ENCODE measurements around the gene UMAD1. TPM values are rescaled to one million over a fixed set of nuclear protein-coding genes. Genes with fewer than 3 reads are reported as not detected.

Gene UMAD1
- total RNA-seq, 2 experiments from 2014 or later, result 14.4 to 18.4 TPM

DNA sequence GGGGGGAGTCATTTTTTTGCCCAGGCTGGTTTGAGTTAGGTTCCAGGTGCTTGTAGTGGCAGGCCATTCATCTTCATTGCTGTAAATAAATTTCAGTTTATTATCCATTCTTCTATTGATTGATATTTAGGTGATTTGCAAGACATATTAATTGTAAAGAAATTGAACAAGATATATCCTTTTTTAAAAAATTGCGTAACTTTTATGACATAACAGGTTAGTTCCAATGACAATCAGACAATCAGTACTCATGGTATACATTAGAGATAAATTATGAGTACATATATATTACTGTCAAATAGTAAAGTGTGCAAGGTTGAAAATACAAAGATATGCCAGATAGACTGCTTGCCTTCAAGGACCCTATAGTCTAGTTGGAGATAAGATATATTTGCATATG is 235.9 kb downstream of the UMAD1 start:
- DNase-seq (no peak), ATAC-seq (ENCODE audit: low read depth) (no peak)
- Mint-ChIP-seq H3K36me3 (peaks cover 14% of the 10 kb centered on the region), H3K9me3 (peaks cover 9% of the 10 kb centered on the region), H3K27me3 (no peaks in the 10 kb centered on the region), H3K27ac (no peak overlapping the region), H3K4me3 (no peak overlapping the region), H3K4me1 (no peaks in the 10 kb centered on the region)
- POLR2A ChIA-PET, result no interaction called here

DNA sequence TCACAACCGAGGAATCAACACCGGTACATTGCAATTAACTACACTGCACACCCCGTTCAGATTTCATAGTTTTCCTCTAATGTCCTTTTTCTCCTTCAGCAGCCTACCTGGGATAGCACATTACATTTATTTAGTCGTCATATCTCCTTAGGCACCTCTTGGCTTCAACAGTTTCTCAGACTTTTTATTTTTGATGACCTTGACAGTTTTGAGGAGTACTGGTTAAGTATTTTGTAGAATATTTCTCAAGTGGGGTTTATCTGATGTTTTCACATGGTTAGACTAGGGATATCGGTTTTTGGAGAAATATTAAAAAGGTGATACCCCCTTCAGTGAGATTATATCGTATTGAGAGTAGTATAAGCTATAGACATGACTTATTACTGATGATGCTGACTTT is 241.0 kb downstream of the UMAD1 start:
- ATAC-seq (ENCODE audit: low read depth), result no peak
- H3K4me3 Mint-ChIP-seq, result no peak overlapping the region
- no peaks in the 10 kb centered on the region for H3K9me3 Mint-ChIP-seq
- no peaks in the 10 kb centered on the region for H3K36me3 Mint-ChIP-seq
- no peak for DNase-seq
- H3K27ac Mint-ChIP-seq, result no peak overlapping the region
- H3K27me3 Mint-ChIP-seq, result peaks cover 2% of the 10 kb centered on the region
- POLR2A ChIA-PET, result no interaction called here
- no peaks in the 10 kb centered on the region for H3K4me1 Mint-ChIP-seq

DNA sequence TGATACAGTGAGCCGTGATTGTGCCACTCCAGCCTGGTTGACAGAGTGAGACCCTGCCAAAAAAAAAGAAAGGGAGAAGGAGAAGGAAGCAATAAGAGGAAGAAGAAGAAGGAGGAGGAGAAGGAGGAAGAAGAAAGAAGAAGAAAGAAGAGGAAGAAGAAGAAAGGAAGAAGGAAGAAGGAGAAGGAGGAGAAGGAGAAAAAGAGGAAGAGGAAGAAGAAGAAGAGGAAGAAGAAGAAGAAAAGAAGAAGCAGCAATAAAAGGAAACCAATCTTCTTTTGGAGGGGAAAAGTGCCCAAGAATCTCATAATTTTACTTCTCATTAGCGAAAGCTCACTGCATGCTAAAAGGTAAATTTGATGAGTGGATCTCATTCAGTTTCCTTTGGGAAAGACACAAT is 242.3 kb downstream of the UMAD1 start:
- Mint-ChIP-seq H3K9me3 (no peaks in the 10 kb centered on the region), H3K27me3 (peaks cover 2% of the 10 kb centered on the region), H3K4me1 (no peaks in the 10 kb centered on the region), H3K36me3 (no peaks in the 10 kb centered on the region), H3K4me3 (no peak overlapping the region), H3K27ac (no peak overlapping the region)
- DNase-seq (no peak), ATAC-seq (ENCODE audit: low read depth) (no peak)
- POLR2A ChIA-PET, result no interaction called here

DNA sequence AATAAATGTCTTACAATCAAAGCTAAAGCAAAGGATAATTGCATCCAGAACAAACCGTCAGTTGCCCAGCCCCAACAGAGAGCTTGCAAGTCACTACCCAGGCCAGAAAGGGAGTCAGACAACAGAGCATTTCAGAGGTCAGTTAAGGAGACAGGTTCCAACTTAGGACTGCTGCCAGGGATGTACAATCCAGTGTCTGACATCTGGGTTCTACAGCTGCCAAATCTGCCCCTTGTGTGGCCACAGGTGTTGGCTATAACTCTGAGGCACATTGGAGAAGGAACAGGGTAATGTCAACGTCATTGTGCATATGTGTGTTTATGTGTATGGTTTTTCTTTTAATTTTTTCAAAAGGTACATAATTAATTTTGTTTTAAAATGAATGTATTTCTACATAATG is 242.8 kb downstream of the UMAD1 start:
- no peak overlapping the region for H3K27ac Mint-ChIP-seq
- no peaks in the 10 kb centered on the region for H3K4me1 Mint-ChIP-seq

DNA sequence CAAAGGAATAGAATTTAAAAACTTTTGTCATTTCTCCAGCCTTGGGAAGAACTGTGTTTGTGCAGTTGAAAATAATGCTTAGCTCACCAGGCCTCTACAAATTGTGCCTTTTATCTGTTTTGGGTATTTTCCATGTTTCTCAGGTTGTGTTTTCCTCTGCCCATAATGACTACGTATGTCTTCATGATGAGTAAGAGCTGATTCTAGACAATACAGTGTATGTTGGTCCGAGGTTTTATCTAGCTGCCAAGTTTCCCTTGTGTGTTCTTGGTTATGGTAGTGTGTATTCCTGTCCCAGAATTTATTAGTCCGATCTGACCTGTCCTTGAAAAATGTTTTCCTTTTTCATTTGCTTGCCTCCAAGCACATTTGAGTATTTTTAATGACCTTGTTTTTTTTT is 244.3 kb downstream of the UMAD1 start:
- peaks cover 2% of the 10 kb centered on the region for H3K27me3 Mint-ChIP-seq
- H3K9me3 Mint-ChIP-seq, result no peaks in the 10 kb centered on the region
- no peak for DNase-seq

More for the DNA sequence above, 242.8 kb downstream of the UMAD1 start:
- H3K4me3 Mint-ChIP-seq, result no peak overlapping the region
- H3K27me3 Mint-ChIP-seq, result peaks cover 2% of the 10 kb centered on the region
- POLR2A ChIA-PET, result no interaction called here
- DNase-seq, result no peak
- no peaks in the 10 kb centered on the region for H3K9me3 Mint-ChIP-seq
- no peak for ATAC-seq (ENCODE audit: low read depth)
- no peaks in the 10 kb centered on the region for H3K36me3 Mint-ChIP-seq

DNA sequence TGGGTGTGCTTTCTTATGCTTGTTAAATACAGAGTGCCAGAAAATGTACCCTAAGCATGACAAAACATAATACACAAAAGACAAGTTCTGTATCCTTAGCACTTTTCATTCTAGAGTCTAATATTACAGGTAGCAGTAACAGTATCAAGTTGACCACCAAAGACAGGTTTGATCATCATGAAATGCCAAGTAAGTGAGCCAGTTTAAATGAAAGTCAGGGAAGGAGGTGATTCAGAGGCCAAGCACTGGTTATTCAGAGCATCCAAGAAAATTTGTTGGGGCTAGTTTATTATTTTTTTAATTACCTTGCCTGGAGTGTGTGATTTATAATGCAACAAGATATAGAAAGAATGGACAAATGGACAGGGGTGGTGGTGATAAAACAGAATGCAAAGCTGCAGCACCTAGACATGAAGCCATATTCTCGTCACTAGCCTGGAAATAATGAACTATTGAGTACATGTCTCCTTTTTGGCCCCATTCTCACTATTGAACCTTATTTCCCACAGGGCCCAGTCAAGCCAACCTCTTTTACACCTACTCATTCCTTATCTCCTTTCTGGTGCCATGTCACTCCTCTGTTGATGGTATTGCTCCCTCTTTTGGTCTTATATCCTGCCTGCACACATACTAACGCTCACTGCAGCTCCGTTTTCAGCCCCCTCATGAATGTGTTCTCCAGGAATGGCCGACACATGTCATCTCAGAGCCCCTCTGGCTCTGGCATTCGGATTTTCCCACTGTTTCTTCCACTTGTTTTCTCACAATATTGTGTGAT is 249.4 kb downstream of the UMAD1 start:
- Mint-ChIP-seq H3K27ac (no peak overlapping the region), H3K4me1 (no peaks in the 10 kb centered on the region)

More for the DNA sequence above, 244.3 kb downstream of the UMAD1 start:
- no peak for ATAC-seq (ENCODE audit: low read depth)
- H3K27ac Mint-ChIP-seq, result no peak overlapping the region
- H3K36me3 Mint-ChIP-seq, result peaks cover 2% of the 10 kb centered on the region
- no peaks in the 10 kb centered on the region for H3K4me1 Mint-ChIP-seq
- POLR2A ChIA-PET, result interaction anchor here (0.7 kb wide), 1 partner anchor 9 kb away, joined by 5 read pairs; no protein-coding TSS in a partner anchor
- no peak overlapping the region for H3K4me3 Mint-ChIP-seq

DNA sequence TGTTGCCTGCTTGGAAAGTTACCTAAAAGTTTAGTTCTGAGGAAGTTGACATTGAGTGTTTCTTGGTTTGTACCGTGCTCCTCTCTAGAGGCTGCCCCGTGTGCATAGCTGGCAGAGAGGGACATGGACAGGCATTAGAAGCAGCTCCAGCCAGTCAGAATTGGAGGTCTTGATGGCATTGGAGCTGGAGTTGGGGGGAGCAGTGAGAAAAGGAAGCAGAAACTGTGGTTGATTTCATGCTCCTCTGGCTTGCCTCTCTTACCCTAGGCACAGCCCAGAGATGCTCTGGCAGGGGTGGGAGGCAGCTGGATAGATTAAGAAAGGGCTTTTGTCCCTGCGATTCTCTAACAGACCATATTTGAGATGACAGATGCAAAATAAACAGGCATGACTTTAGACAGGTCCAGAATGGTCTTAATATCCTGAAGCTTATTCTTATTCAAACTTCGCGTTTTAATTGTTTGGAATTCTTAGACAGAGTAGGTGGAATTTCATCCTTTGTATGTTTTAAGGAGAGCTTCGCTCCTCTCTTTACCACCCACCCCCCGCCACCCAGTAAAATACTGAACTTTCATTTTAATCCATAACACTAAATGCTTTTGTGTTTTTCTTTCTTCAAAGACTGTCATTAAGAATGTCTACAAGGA is 254.6 kb downstream of the UMAD1 start:
- Mint-ChIP-seq H3K27me3 (no peaks in the 10 kb centered on the region), H3K4me1 (no peaks in the 10 kb centered on the region), H3K9me3 (no peaks in the 10 kb centered on the region), H3K27ac (no peak overlapping the region), H3K4me3 (no peak overlapping the region), H3K36me3 (peaks cover 3% of the 10 kb centered on the region)
- DNase-seq (no peak), ATAC-seq (ENCODE audit: low read depth) (no peak)
- POLR2A ChIA-PET, result no interaction called here

More for the DNA sequence above, 249.4 kb downstream of the UMAD1 start:
- Mint-ChIP-seq H3K9me3 (no peaks in the 10 kb centered on the region), H3K27me3 (no peaks in the 10 kb centered on the region), H3K4me3 (no peak overlapping the region), H3K36me3 (peaks cover 8% of the 10 kb centered on the region)
- POLR2A ChIA-PET, result no interaction called here
- ATAC-seq (ENCODE audit: low read depth) (no peak), DNase-seq (no peak)

DNA sequence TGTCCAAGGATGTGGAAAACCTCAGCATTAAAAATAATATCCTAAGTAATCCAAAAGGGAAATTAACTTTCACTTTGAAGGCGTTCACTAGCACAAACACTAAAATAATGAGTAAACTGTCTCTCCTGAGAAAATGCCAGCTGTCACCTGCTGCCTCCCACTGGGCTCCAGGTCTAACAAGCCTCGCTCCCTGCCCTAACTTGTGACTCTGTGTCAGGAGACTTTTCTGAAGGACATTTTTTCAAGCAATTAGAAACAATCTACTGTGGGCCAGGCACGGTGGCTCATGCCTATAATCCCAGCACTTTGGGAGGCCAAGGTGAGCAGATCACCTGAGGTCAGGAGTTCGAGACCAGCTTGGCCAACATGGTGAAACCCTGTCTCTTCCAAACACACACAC is 255.2 kb downstream of the UMAD1 start:
- Mint-ChIP-seq H3K9me3 (no peaks in the 10 kb centered on the region), H3K27me3 (no peaks in the 10 kb centered on the region), H3K4me3 (no peak overlapping the region), H3K27ac (no peak overlapping the region), H3K4me1 (no peaks in the 10 kb centered on the region), H3K36me3 (no peaks in the 10 kb centered on the region)
- no peak for DNase-seq
- ATAC-seq (ENCODE audit: low read depth), result no peak
- POLR2A ChIA-PET, result no interaction called here

DNA sequence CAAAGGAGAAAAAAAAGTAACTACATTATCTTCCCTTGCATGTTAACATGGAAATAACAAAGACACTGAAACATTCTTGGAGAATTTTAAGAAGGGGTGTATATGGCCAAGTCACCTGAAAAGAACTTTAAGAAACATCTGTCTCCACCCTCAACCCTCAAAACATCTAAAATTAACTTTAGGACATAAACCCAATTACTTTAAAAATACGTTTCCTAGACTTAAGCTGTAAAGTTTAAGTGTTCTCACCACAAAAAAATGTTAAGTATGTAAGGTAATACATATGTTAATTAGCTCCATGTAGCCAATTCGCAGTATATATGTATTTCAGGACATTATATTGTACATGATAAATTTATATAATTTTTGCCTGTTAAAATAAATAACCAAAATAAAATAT is 257.0 kb downstream of the UMAD1 start:
- no peak for DNase-seq
- H3K27ac Mint-ChIP-seq, result no peak overlapping the region
- POLR2A ChIA-PET, result no interaction called here

DNA sequence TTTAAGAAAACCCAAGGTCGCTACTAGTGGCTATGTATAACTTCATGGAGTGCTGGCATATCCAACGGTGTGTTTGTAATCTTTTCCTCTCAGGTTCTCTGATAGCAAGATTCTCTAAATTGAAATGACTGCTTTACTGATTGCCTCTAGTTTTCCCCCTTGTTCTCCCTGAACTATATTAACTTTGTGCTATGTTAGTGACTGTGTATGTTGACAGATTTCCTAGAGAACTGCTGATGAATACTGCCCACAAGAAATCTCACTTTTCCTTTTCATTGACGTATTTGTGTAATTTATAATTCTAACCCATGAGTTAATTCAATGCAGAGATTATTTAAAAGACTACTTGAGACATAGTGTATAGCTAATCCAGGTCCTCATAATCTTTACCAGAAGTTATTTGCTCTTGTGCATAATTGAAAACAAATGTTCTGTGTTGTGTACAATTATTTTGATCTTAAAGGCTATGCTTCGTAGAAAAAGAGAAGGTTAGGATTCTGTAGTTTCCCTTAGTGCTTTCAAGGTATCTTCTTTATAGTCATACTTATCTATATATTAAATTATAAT is 257.5 kb downstream of the UMAD1 start:
- H3K9me3 Mint-ChIP-seq, result no peaks in the 10 kb centered on the region
- no peaks in the 10 kb centered on the region for H3K27me3 Mint-ChIP-seq

More for the DNA sequence above, 257.0 kb downstream of the UMAD1 start:
- H3K9me3 Mint-ChIP-seq, result no peaks in the 10 kb centered on the region
- H3K4me1 Mint-ChIP-seq, result no peaks in the 10 kb centered on the region
- H3K27me3 Mint-ChIP-seq, result no peaks in the 10 kb centered on the region
- H3K4me3 Mint-ChIP-seq, result no peak overlapping the region
- no peaks in the 10 kb centered on the region for H3K36me3 Mint-ChIP-seq
- ATAC-seq (ENCODE audit: low read depth), result no peak

DNA sequence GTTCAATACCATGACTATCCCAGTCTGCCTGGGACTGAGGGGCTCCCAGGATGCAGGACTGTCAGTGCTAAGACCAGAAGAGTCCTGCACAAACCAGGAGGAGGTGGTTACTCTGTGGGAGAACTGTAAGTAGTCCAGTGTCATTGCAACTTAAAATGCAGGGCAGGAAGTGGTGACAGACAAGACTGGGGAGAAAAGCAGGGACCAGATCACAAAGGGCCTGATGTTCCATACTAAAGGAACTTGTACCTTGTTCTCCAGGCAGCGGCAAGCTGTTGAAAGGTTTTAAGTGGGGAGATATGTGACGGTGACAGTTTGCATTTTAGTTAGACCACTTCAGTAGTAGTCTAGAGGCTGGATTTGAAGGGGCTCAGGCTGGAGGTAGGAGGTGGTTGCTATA is 262.3 kb downstream of the UMAD1 start:
- DNase-seq (no peak), ATAC-seq (ENCODE audit: low read depth) (peak; percentile 47)
- POLR2A ChIA-PET, result no interaction called here
- H3K4me1 Mint-ChIP-seq, result peaks cover 9% of the 10 kb centered on the region
- H3K4me3 Mint-ChIP-seq, result no peak overlapping the region
- peaks cover 5% of the 10 kb centered on the region for H3K9me3 Mint-ChIP-seq
- peaks cover 2% of the 10 kb centered on the region for H3K36me3 Mint-ChIP-seq
- H3K27me3 Mint-ChIP-seq, result no peaks in the 10 kb centered on the region
- peak overlapping the region; percentile 26 for H3K27ac Mint-ChIP-seq

More for the DNA sequence above, 257.5 kb downstream of the UMAD1 start:
- no peak overlapping the region for H3K27ac Mint-ChIP-seq
- ATAC-seq (ENCODE audit: low read depth), result no peak
- peaks cover 4% of the 10 kb centered on the region for H3K4me1 Mint-ChIP-seq
- POLR2A ChIA-PET, result no interaction called here
- H3K4me3 Mint-ChIP-seq, result no peak overlapping the region
- no peaks in the 10 kb centered on the region for H3K36me3 Mint-ChIP-seq
- no peak for DNase-seq

DNA sequence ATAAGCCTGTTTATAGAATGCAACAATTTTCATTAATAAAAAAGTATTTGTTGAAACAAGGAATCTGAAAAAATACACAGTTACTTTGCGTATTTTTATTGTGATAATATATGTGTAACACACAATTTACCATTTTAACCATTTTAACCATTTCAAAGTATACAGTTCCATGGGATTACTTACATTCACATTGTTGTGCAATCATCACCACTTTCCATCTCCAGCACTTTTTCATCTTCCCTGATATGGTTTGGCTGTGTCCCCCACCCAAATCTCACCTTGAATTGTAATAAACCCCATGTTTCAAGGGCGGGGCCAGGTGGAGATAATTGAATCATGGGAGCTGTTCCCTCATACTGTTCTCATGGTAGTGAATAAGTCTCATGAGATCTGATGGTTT is 266.8 kb downstream of the UMAD1 start:
- POLR2A ChIA-PET, result interaction anchor here (0.6 kb wide), 1 partner anchor 1416 kb away, joined by 3 read pairs; no protein-coding TSS in a partner anchor
- DNase-seq (no peak), ATAC-seq (ENCODE audit: low read depth) (no peak)
- Mint-ChIP-seq H3K27ac (no peak overlapping the region), H3K27me3 (no peaks in the 10 kb centered on the region), H3K36me3 (peaks cover 3% of the 10 kb centered on the region), H3K9me3 (peaks cover 6% of the 10 kb centered on the region), H3K4me3 (no peak overlapping the region), H3K4me1 (peaks cover 9% of the 10 kb centered on the region)

DNA sequence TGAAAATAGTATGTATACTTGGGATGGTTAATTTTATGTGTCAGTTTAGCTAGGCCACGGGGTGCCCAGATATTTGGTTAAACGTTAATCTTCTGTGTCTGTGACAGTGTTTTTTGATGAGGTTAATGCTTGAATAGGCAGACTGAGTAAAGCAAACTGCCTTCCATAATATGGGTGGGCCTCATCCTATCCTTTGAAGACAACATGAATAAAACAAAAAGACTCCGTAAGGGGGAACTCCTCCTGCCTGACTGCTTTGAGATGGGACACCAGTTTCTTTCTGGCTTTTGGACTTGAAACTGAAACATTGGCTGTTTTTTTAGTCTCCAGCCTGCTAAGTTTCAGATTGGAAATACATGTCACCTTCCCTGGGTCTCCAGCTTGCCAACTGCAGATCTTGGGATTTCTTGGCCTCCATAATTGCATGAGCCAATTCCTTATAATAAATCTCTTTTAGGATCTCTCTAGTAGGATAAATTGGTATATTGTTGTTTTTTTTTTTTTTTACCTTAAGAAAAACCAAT is 268.1 kb downstream of the UMAD1 start:
- POLR2A ChIA-PET, result no interaction called here
- H3K4me1 Mint-ChIP-seq, result peaks cover 1% of the 10 kb centered on the region
- no peak overlapping the region for H3K4me3 Mint-ChIP-seq
- ATAC-seq (ENCODE audit: low read depth) (no peak), DNase-seq (no peak)
- H3K27ac Mint-ChIP-seq, result no peak overlapping the region
- no peaks in the 10 kb centered on the region for H3K27me3 Mint-ChIP-seq
- peaks cover 3% of the 10 kb centered on the region for H3K36me3 Mint-ChIP-seq
- H3K9me3 Mint-ChIP-seq, result peaks cover 6% of the 10 kb centered on the region

DNA sequence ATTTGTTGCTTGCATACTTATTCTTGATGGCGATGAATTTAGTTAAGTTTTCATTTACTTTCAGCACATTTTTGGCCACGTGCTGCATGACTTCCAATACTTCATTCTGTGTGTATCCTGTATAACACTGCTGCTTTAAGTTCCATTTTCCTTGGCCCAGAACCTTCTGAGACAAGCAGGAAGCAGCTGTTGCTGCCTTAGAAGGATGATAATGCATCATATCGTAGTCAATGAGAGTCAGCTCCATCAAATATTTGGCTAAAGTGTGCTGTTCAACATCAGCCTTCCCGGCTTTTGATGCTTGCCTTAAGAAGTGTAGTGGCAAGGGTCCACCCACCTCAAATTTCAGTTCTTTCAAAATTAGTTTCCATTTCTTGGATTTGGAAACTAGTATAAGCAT is 268.8 kb downstream of the UMAD1 start:
- H3K4me3 Mint-ChIP-seq, result no peak overlapping the region
- POLR2A ChIA-PET, result no interaction called here
- peaks cover 3% of the 10 kb centered on the region for H3K36me3 Mint-ChIP-seq
- H3K9me3 Mint-ChIP-seq, result peaks cover 6% of the 10 kb centered on the region
- H3K4me1 Mint-ChIP-seq, result no peaks in the 10 kb centered on the region
- no peak for DNase-seq
- no peaks in the 10 kb centered on the region for H3K27me3 Mint-ChIP-seq
- no peak overlapping the region for H3K27ac Mint-ChIP-seq
- ATAC-seq (ENCODE audit: low read depth), result no peak
